HFFc6 (cell line): ENCODE data around the gene RRM2. TPM values are rescaled to one million over a fixed set of nuclear protein-coding genes. Genes with fewer than 3 reads are reported as not detected.
A peak's percentile ranks its signal among the peaks of the same experiment; 100 is the strongest.

Experiments
- DNase-seq: peaks from one replicate; pipeline ENCODE4 v3.0.0-alpha.2; 2018
- H3K27ac Mint-ChIP-seq: 2 replicates; pipeline ENCODE4 v1.8.0; 2020; ENCODE audit warnings: mild to moderate bottlenecking, mixed read lengths
- H3K27me3 Mint-ChIP-seq: 2 replicates; pipeline ENCODE4 v1.8.0; 2021; ENCODE audit warnings: mild to moderate bottlenecking, moderate library complexity, mixed read lengths; ENCODE audit not compliant: insufficient read depth
- H3K36me3 Mint-ChIP-seq: 2 replicates; pipeline ENCODE4 v1.8.0; 2021; ENCODE audit warnings: low read depth, mixed read lengths
- H3K4me1 Mint-ChIP-seq: 2 replicates; pipeline ENCODE4 v1.8.0; 2020; ENCODE audit warnings: low read depth, mixed read lengths
- H3K4me3 Mint-ChIP-seq: 2 replicates; pipeline ENCODE4 v1.8.0; 2020; ENCODE audit warnings: mild to moderate bottlenecking, moderate library complexity, mixed read lengths
- H3K9me3 Mint-ChIP-seq: 2 replicates; pipeline ENCODE4 v1.8.0; 2020; ENCODE audit warnings: mild to moderate bottlenecking, mixed read lengths
- CTCF ChIP-seq: fragments of 200-600 bp; sonication (generic); IDR thresholded peaks from 2 replicates; pipeline ENCODE4 v1.5.0; 2021; ENCODE audit warnings: antibody characterized with exemption, mild to moderate bottlenecking
- total RNA-seq, 6 experiments: library from RNA; stranded (reverse); fragmentation: NEBNext Ultra II Directional; extraction: Animal tissue kit (Norgen Biotek cat#: 25700); gene quantifications; 2 replicates in 1 of 6; 3 replicates in 5 of 6; pipeline ENCODE4 v1.2.3, GENCODE V29; 2021

The RRM2 gene
- total RNA-seq, 6 experiments from 2014 or later, result 76.4 to 179 (median 158) TPM

DNA sequence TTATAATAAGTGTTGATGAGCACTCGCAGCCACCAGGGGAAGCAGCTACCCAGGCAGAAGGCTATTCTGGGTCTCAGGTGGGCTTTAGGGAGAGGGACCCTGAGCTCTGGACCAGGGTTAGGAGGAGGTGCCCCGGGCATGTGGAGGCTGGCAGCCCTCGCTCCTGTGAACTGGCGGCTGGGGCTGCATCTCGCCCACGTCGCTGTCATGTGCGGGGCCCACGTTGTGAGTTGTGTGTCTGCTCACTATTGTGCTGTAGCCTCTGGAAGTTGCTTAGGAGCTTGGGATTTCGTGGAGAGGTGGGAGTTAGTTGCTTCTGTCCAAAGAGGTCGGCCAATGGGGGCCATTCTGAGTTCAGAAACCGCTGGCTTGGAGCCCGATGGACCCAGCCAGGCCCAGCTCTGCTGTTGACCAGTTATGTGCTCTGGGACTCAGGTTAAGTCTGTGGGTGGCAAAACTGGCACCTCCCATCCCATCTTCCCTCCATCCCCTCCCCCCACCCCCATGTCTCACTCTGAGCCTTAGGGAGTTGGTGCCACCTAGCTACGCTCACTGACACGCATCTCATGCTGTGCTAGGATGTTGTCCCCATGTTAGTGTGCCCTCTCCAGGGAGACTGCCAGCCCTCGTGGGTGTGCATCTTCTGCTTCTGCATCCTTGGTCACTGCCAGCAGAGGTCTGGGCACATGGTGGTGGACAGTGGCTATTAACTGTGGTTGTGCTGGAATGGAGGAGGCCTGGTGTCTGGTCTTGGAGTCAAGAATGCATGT lies 18.5 kb downstream of the RRM2 start:
- no peaks in the 10 kb centered on the region for H3K9me3 Mint-ChIP-seq
- peak; percentile 36 for TF ChIP-seq CTCF
- no peaks in the 10 kb centered on the region for H3K36me3 Mint-ChIP-seq
- H3K27ac Mint-ChIP-seq, result no peak overlapping the region
- H3K4me1 Mint-ChIP-seq, result peaks cover 11% of the 10 kb centered on the region
- H3K4me3 Mint-ChIP-seq, result no peak overlapping the region
- no peak for DNase-seq
- no peaks in the 10 kb centered on the region; the same call in none of the 2 replicates for H3K27me3 Mint-ChIP-seq

DNA sequence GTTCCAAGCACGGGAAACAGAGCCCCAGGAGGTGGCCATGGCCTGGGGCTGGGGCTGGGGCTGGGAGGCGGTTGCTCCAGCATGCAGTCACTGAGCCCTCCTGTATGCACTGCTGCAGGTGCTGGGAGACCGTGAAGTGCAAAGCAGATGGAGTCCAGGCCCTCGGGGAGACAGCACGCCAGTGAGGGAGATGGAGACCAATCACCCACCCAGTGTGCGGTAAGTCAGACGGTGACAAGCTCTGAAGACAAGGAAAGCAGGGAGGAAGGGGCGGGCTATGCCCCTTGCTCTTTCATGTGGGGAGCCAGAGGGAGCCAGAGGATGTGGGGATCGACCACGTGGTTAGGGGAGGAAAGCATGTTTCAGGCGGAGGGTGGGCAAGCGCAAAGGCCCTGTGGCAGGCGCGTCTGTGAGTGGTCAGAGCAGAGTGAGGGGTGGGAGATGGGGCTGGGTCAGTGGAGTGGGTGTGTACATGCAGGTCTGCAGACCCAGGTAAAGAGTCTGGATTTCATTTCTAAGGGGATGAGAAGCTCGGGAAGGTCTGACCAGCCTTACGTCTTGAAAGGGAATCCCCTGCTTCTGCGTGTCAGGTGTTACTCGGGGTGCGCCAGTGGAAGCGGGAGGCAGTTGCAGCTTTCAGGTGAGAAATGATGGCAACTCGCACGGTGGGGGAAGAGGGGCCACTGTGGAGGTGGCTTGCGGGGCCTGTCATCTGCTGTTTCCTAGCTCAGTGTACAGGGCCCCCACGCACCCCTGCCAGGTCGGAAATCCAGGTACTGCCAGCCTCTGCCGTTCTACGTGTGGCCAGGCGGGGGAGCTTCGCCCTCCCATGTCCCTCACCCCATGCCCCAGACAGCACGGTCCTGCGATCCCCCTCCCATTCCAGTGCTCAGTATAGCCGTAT lies 19.4 kb downstream of the RRM2 start:
- TF ChIP-seq CTCF, result peak; percentile 66
- no peak for DNase-seq
- Mint-ChIP-seq H3K27ac (no peak overlapping the region), H3K9me3 (no peaks in the 10 kb centered on the region), H3K4me1 (peaks cover 6% of the 10 kb centered on the region; the same call in 1 of the 2 replicates), H3K36me3 (no peaks in the 10 kb centered on the region), H3K4me3 (no peak overlapping the region), H3K27me3 (no peaks in the 10 kb centered on the region; the same call in none of the 2 replicates)

DNA sequence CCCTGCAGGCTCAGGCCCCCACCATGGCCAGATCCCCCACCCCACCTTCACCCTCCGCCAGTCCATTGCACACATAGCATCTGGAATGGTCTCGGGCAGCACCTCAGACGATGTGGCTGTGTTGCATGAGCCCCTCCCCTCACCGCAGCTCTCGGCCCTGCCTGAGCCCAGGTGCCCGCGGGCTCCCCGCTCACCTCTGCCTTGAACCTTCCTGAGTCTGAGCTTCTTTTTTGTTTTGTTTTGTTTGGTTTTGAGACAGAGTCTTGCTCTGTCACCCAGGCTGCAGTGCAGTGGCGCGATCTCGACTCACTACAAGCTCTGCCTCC lies 20.1 kb downstream of the RRM2 start:
- Mint-ChIP-seq H3K4me1 (no peaks in the 10 kb centered on the region), H3K27ac (no peak overlapping the region), H3K9me3 (no peaks in the 10 kb centered on the region), H3K27me3 (no peaks in the 10 kb centered on the region; the same call in none of the 2 replicates), H3K4me3 (no peak overlapping the region), H3K36me3 (no peaks in the 10 kb centered on the region)
- TF ChIP-seq CTCF, result 0 out of 2 replicates have a peak, but pooled peaks have one; percentile 24
- no peak for DNase-seq

GRCh38 chr2:10144771-10145518 lies 22.4 kb downstream of the RRM2 start:
- H3K4me1 Mint-ChIP-seq, result no peaks in the 10 kb centered on the region
- no peak for TF ChIP-seq CTCF
- no peak overlapping the region for H3K4me3 Mint-ChIP-seq
- no peaks in the 10 kb centered on the region; the same call in none of the 2 replicates for H3K27me3 Mint-ChIP-seq
- H3K9me3 Mint-ChIP-seq, result no peaks in the 10 kb centered on the region
- no peaks in the 10 kb centered on the region for H3K36me3 Mint-ChIP-seq
- DNase-seq, result no peak
- no peak overlapping the region for H3K27ac Mint-ChIP-seq
